Fibroblast of the aortic adventitia (primary cell): Measurements from ENCODE around the gene VEGFA. TPM values are rescaled to one million over a fixed set of nuclear protein-coding genes. Genes with fewer than 3 reads are reported as not detected.

Source experiments
- DNase-seq: peaks from one replicate; pipeline ENCODE4 v3.0.0-alpha.2; 2010; ENCODE audit warnings: low read depth
- H3K4me3 ChIP-seq: 2 replicates; pipeline ENCODE4 v1.5.1; 2011; ENCODE audit warnings: low read depth, mild to moderate bottlenecking, control low read depth, low read length, moderate library complexity
- total RNA-seq: library from RNA; depleted of rRNA; stranded (reverse); fragments of >200 nt; gene quantifications from 2 replicates; pipeline ENCODE4 v1.2.3, GENCODE V29; 2012; ENCODE audit warnings: low replicate concordance
- TF ChIP-seq, protein P1 (sequence below): IDR thresholded peaks from 2 replicates; pipeline ENCODE4 v1.5.1; 2011; ENCODE audit warnings: mild to moderate bottlenecking, low read length, control low read depth, inconsistent platforms; ENCODE audit not compliant: insufficient read depth

VEGFA gene
- total RNA-seq, 1 donor: 98.9 TPM

DNA sequence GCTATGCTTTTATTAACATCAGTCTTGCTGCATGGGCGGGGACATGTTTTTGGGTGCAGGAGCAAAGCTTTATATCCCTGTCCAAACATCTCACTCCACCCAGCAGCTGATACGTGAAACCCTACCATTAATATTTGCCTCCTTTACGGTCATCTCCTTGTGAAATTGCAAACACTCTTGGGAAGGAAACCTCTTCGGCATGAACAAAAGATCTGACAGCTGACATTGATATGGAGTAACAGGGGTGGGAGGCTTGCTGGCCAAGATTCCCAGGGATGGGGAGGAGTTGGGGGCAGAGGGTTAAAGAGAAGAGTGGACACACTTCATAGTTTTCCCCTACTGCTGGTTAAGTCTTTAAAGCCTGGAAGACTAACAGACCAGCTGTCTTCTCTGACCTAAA is 22.2 kb upstream of the VEGFA start:
- TF ChIP-seq, protein P1, sequence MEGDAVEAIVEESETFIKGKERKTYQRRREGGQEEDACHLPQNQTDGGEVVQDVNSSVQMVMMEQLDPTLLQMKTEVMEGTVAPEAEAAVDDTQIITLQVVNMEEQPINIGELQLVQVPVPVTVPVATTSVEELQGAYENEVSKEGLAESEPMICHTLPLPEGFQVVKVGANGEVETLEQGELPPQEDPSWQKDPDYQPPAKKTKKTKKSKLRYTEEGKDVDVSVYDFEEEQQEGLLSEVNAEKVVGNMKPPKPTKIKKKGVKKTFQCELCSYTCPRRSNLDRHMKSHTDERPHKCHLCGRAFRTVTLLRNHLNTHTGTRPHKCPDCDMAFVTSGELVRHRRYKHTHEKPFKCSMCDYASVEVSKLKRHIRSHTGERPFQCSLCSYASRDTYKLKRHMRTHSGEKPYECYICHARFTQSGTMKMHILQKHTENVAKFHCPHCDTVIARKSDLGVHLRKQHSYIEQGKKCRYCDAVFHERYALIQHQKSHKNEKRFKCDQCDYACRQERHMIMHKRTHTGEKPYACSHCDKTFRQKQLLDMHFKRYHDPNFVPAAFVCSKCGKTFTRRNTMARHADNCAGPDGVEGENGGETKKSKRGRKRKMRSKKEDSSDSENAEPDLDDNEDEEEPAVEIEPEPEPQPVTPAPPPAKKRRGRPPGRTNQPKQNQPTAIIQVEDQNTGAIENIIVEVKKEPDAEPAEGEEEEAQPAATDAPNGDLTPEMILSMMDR: no peak
- no peak for DNase-seq
- H3K4me3 ChIP-seq: no peak overlapping the region

DNA sequence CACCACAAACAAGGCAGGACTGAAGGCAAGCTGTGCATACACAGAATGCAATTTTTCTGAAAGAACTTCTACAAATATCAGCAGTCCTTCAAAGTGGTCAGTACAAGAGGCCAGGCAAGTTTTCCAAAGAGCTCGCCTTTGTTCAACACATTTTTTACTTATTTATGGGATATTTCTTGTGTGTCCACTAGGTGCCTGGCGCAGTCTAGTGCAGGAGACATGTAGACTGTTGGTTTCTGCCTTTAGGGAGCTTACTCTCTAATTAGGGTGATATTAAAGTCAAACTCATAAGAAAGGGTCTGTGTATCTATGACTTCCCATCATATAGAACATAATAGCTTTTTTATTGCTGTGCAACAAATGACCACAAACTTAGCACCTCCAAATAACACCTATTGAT is 21.2 kb upstream of the VEGFA start:
- TF ChIP-seq, protein P1: no peak
- no peak overlapping the region for H3K4me3 ChIP-seq
- DNase-seq: no peak

DNA sequence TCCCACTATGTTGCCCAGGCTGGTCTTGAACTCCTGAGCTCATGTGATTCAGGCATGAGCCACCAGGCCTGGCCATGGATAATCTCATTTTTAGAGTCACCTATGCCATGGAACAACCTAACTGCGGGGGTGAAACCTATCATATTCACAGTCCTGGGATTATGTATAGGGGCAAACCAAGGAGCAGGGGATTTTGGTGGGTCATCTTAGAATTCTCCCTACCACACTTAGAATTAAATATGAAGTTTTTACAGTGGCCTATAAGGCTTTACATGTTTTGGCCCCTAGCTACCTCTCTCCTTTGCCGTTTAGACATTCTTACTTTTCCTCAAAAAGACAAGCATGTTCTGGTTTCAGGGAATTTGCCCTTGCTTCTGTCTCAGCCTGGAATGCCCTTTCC is 20.6 kb upstream of the VEGFA start:
- H3K4me3 ChIP-seq: no peak overlapping the region
- no peak for DNase-seq
- TF ChIP-seq, protein P1: no peak

DNA sequence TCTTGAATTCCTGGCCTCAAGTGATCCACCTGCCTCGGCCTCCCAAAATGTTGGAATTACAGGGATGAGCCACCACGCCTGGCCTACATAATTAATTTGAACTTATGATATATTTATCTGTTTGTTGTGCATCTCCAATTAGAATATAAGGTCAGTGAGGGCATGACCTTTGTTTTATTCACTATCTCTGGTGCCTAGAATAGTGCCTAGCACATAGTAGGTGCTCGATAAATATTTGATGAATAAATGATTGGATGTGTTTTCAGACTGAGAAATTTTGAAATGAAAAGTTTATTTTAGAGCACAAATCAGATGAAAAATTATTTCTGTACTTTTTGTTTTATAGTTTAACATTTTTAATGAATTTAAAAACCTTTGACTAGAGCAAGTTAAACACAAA is 19.4 kb upstream of the VEGFA start:
- DNase-seq: no peak
- no peak overlapping the region for H3K4me3 ChIP-seq
- TF ChIP-seq, protein P1: no peak

DNA sequence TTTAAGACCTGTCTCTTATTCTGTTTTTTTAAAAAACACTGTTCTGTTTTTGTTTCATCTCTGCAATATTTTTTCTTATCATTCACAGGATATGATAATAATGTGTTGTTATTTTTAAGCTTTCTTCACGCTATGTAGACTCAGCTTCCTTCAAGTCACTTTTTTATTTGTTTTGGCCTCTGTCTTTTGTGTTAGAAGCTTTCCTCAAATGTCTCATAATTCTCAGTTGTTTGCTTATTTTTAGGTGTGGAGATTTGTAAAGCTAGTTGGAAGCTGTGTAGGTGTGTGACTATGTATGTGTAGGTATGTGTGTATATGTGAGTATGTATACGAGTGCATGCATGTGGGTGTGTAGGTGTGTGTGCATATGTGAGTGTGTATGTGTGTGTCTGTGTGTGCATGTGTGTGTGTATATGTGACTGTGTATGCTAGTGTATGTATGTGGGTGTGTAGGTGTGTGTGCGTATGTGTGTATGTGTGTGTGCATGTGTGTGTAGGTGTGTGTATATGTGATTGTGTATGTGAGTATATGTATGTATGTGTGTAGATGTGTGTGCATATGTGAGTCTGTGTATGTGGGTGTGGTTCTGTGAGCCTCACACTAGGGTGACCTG is 16.3 kb upstream of the VEGFA start:
- TF ChIP-seq, protein P1: no peak
- no peak overlapping the region for H3K4me3 ChIP-seq
- no peak for DNase-seq

DNA sequence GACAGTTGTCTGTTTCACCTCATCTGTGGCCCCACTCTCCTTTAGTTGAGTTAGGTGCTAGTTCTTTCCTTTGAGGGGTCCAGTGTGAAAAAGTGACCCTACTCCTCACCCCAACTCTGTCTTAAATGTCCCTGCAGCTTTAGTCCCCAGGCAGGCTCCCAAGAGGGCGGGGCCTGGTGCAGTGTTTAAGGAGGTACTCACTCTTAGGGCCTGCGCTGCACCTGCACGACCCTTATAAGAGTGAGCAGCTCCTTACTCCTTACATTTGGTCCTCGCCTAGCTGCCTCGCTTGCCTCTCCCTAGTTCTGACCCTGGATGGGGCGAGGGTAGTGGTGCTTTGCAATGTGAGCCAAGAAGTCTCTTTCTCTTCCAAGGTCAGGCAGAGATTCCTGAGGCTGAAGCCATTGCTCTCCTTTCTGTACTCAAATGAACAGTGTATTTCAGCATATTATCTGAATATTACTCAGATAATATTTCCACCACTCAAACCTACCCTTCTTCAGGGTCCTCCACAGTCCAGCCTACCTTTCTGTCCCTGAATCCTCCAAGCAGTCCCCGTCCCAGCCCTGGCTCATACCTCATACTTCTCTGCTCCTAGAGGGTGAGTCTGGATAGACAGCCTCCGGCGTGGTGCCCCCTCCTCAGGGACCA is 11.9 kb upstream of the VEGFA start:
- no peak for DNase-seq
- H3K4me3 ChIP-seq: no peak overlapping the region
- TF ChIP-seq, protein P1: no peak
